ENCODE data around the gene LSAMP.

LSAMP gene

GRCh38 chr3:116057400-116058006, 387.8 kb downstream of the LSAMP start:
- in situ Hi-C loops (cut with HindIII; ENCODE audit: low sequenced_read_pairs): no loop called here
- no peak for TF ChIP-seq CTCF (IDR thresholded peaks at IDR 0.05; ENCODE audit: low read depth, low read length, missing control alignments)
- H3K4me3 ChIP-seq (ENCODE audit: low read depth, low read length): no peak overlapping the region
- peak; percentile 73 for DNase-seq (ENCODE audit: low read depth)

GRCh38 chr3:116056280-116056679, 389.0 kb downstream of the LSAMP start:
- no peak for TF ChIP-seq CTCF (IDR thresholded peaks at IDR 0.05; ENCODE audit: low read depth, low read length, missing control alignments)
- in situ Hi-C loops (cut with HindIII; ENCODE audit: low sequenced_read_pairs): no loop called here

GRCh38 chr3:116053017-116053416, 392.3 kb downstream of the LSAMP start:
- TF ChIP-seq CTCF (IDR thresholded peaks at IDR 0.05; ENCODE audit: low read depth, low read length, missing control alignments): no peak
- in situ Hi-C loops (cut with HindIII; ENCODE audit: low sequenced_read_pairs): no loop called here

More at GRCh38 chr3:116056280-116056679, 389.0 kb downstream of the LSAMP start:
- no peak overlapping the region for H3K4me3 ChIP-seq (ENCODE audit: low read depth, low read length)
- no peak for DNase-seq (ENCODE audit: low read depth)

GRCh38 chr3:116052602-116053001, 392.7 kb downstream of the LSAMP start:
- no peak overlapping the region for H3K4me3 ChIP-seq (ENCODE audit: low read depth, low read length)
- no peak for TF ChIP-seq CTCF (IDR thresholded peaks at IDR 0.05; ENCODE audit: low read depth, low read length, missing control alignments)
- no peak for DNase-seq (ENCODE audit: low read depth)
- in situ Hi-C loops (cut with HindIII; ENCODE audit: low sequenced_read_pairs): no loop called here

More at GRCh38 chr3:116053017-116053416, 392.3 kb downstream of the LSAMP start:
- DNase-seq (ENCODE audit: low read depth): no peak
- no peak overlapping the region for H3K4me3 ChIP-seq (ENCODE audit: low read depth, low read length)

- in situ Hi-C loops (cut with HindIII; ENCODE audit: low sequenced_read_pairs): no loop called here
- no peak for TF ChIP-seq CTCF (IDR thresholded peaks at IDR 0.05; ENCODE audit: low read depth, low read length, missing control alignments)
- DNase-seq (ENCODE audit: low read depth): no peak
- no peak overlapping the region for H3K4me3 ChIP-seq (ENCODE audit: low read depth, low read length)
Observed at GRCh38 chr3:116051586-116051985, 393.7 kb downstream of the LSAMP start.

GRCh38 chr3:116051040-116051439, 394.2 kb downstream of the LSAMP start:
- H3K4me3 ChIP-seq (ENCODE audit: low read depth, low read length): no peak overlapping the region
- TF ChIP-seq CTCF (IDR thresholded peaks at IDR 0.05; ENCODE audit: low read depth, low read length, missing control alignments): no peak
- no peak for DNase-seq (ENCODE audit: low read depth)
- in situ Hi-C loops (cut with HindIII; ENCODE audit: low sequenced_read_pairs): no loop called here
